HEK293T (cell line): ENCODE results near the gene IFIT3.

Source experiments
- CTCF ChIA-PET: fragments of 350-600 bp; formaldehyde crosslinking; extraction: SDS; loops from one replicate; lab custom pipeline; 2021; ENCODE audit warnings: antibody characterized with exemption, inconsistent platforms; lab: Yijun Ruan, JAX
- POLR2A ChIA-PET: fragments of 350-600 bp; formaldehyde crosslinking; extraction: SDS; loops from one replicate; lab custom pipeline; 2020; ENCODE audit warnings: antibody characterized with exemption, inconsistent platforms; lab: Yijun Ruan, JAX
- DNase-seq: peaks from one replicate; pipeline ENCODE4 v3.0.0; 2012; ENCODE audit warnings: mixed read lengths; ENCODE audit errors: extremely low spot score
- ARNT ChIP-seq: fragments of 450-650 bp; IDR thresholded peaks from 2 replicates; pipeline ENCODE4 v1.6.1; 2017; ENCODE audit warnings: mild to moderate bottlenecking
- BHLHE40 ChIP-seq: fragments of 450-650 bp; IDR thresholded peaks from 2 replicates; pipeline ENCODE4 v1.6.1; 2016; ENCODE audit warnings: mild to moderate bottlenecking, moderate library complexity, borderline replicate concordance
- CTBP1 ChIP-seq: fragments of 450-650 bp; IDR thresholded peaks from 2 replicates; pipeline ENCODE4 v1.6.1; 2016; ENCODE audit warnings: borderline replicate concordance
- ELF4 ChIP-seq: fragments of 450-650 bp; IDR thresholded peaks from 2 replicates; pipeline ENCODE4 v1.6.1; 2017; ENCODE audit warnings: antibody characterized with exemption
- FOXA1 ChIP-seq: fragments of 450-650 bp; IDR thresholded peaks from 2 replicates; pipeline ENCODE4 v1.6.1; 2016; ENCODE audit warnings: mild to moderate bottlenecking
- FOXK2 ChIP-seq: fragments of 450-650 bp; IDR thresholded peaks from 2 replicates; pipeline ENCODE4 v1.6.1; 2016; ENCODE audit warnings: mild to moderate bottlenecking
- FOXM1 ChIP-seq: fragments of 450-650 bp; IDR thresholded peaks from 2 replicates; pipeline ENCODE4 v1.6.1; 2017; ENCODE audit warnings: mild to moderate bottlenecking, borderline replicate concordance
- HDGF ChIP-seq: fragments of 450-650 bp; IDR thresholded peaks from 2 replicates; pipeline ENCODE4 v1.6.1; 2017; ENCODE audit warnings: antibody characterized with exemption, borderline replicate concordance
- L3MBTL2 ChIP-seq: fragments of 450-650 bp; conservative IDR thresholded peaks from 2 replicates; pipeline ENCODE4 v1.6.1; 2016; ENCODE audit warnings: mild to moderate bottlenecking
- LEF1 ChIP-seq: fragments of 450-650 bp; IDR thresholded peaks from 2 replicates; pipeline ENCODE4 v1.6.1; 2017; ENCODE audit warnings: mild to moderate bottlenecking, borderline replicate concordance
- NFRKB ChIP-seq: fragments of 450-650 bp; IDR thresholded peaks from 2 replicates; pipeline ENCODE4 v1.6.1; 2016; ENCODE audit warnings: mild to moderate bottlenecking, moderate library complexity
- PKNOX1 ChIP-seq: fragments of 450-650 bp; IDR thresholded peaks from 2 replicates; pipeline ENCODE4 v1.6.1; 2016
- SP1 ChIP-seq: fragments of 450-650 bp; IDR thresholded peaks from 2 replicates; pipeline ENCODE4 v1.6.1; 2017
- SUZ12 ChIP-seq: fragments of 450-650 bp; IDR thresholded peaks from 2 replicates; pipeline ENCODE4 v1.6.1; 2016; ENCODE audit warnings: mild to moderate bottlenecking
- TARDBP ChIP-seq: fragments of 450-650 bp; IDR thresholded peaks from 2 replicates; pipeline ENCODE4 v1.6.1; 2016
- ZNF384 ChIP-seq: fragments of 450-650 bp; IDR thresholded peaks from 2 replicates; pipeline ENCODE4 v1.6.1; 2016

The IFIT3 gene

GRCh38 chr10:89382757-89383156, 55.0 kb downstream of the IFIT3 start:
- POLR2A ChIA-PET = no interaction called here
- no peak for DNase-seq
- TF ChIP-seq BHLHE40 (no peak), SUZ12 (no peak), LEF1 (no peak), CTBP1 (no peak), PKNOX1 (no peak), ZNF384 (no peak), SP1 (no peak), TARDBP (no peak)
- CTCF ChIA-PET = no interaction called here

GRCh38 chr10:89384474-89385340, 56.9 kb downstream of the IFIT3 start:
- DNase-seq = no peak
- POLR2A ChIA-PET = no interaction called here
- CTCF ChIA-PET = no interaction called here
- TF ChIP-seq NFRKB = no peak
- TF ChIP-seq CTBP1 = no peak
- TF ChIP-seq ARNT = no peak
- TF ChIP-seq FOXA1 = no peak
- no peak for TF ChIP-seq ELF4
- TF ChIP-seq HDGF = no peak
- no peak for TF ChIP-seq FOXK2
- TF ChIP-seq ZNF384 = no peak
- TF ChIP-seq SUZ12 = no peak
- no peak for TF ChIP-seq BHLHE40
- TF ChIP-seq LEF1 = no peak
- no peak for TF ChIP-seq FOXM1
- no peak for TF ChIP-seq SP1
- TF ChIP-seq PKNOX1 = no peak
- TF ChIP-seq L3MBTL2 = no peak
- TF ChIP-seq TARDBP = no peak

DNA sequence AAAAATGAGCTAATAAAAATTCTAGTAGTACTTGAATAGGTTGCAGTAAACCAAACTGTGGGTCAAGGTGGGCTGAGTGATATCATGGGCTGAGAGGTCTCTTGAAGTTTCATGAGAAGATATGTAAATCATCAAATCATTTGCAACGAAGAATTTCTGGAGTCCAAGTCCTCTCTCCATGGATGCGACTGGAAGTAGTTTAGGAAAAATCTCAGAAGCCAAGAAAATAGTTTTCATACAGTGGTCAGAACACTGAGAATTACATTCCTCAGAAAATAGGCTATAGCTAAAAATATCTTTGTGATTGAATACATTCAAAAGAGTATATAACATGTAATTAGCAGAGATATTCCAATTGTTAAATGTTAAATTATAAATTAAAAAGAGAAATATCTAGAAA, 61.0 kb downstream of the IFIT3 start:
- POLR2A ChIA-PET = no interaction called here
- CTCF ChIA-PET = interaction anchor here (0.9 kb wide), 1 partner anchor 146 kb away, joined by 8 read pairs; the partner anchor contains the start of gene SLC16A12
- no peak for DNase-seq
- TF ChIP-seq HDGF (no peak), FOXA1 (no peak), ZNF384 (no peak), FOXM1 (no peak), NFRKB (no peak)

- DNase-seq = no peak
- TF ChIP-seq CTBP1 = no peak
- TF ChIP-seq SP1 = no peak
- TF ChIP-seq SUZ12 = no peak
- TF ChIP-seq TARDBP = no peak
- TF ChIP-seq LEF1 = no peak
- no peak for TF ChIP-seq ELF4
- no peak for TF ChIP-seq NFRKB
- no peak for TF ChIP-seq FOXM1
- no peak for TF ChIP-seq BHLHE40
- POLR2A ChIA-PET = no interaction called here
- CTCF ChIA-PET = interaction anchor here (0.9 kb wide), 1 partner anchor 146 kb away, joined by 8 read pairs; the partner anchor contains the start of gene SLC16A12
These were observed 61.5 kb downstream of the IFIT3 start for GRCh38 chr10:89389254-89389653.
